ENCODE data around the gene GPR78.

The GPR78 gene

GRCh38 chr4:8541981-8542715 lies 38.0 kb upstream of the GPR78 start:
- Mint-ChIP-seq H3K4me1 (ENCODE audit: low read depth) (peaks cover 9% of the 10 kb centered on the region), H3K27ac (no peak overlapping the region), H3K27me3 (no peaks in the 10 kb centered on the region), H3K4me3 (no peak overlapping the region), H3K9me3 (no peaks in the 10 kb centered on the region), H3K36me3 (ENCODE audit: low read depth) (no peaks in the 10 kb centered on the region)
- DNase-seq: no peak

GRCh38 chr4:8542776-8543525 lies 37.2 kb upstream of the GPR78 start:
- H3K9me3 Mint-ChIP-seq: no peaks in the 10 kb centered on the region
- no peaks in the 10 kb centered on the region for H3K27me3 Mint-ChIP-seq
- peaks cover 9% of the 10 kb centered on the region for H3K4me1 Mint-ChIP-seq (ENCODE audit: low read depth)
- no peak overlapping the region for H3K4me3 Mint-ChIP-seq
- DNase-seq: no peak
- no peaks in the 10 kb centered on the region for H3K36me3 Mint-ChIP-seq (ENCODE audit: low read depth)
- H3K27ac Mint-ChIP-seq: no peak overlapping the region

GRCh38 chr4:8543623-8544022 lies 36.6 kb upstream of the GPR78 start:
- Mint-ChIP-seq H3K9me3 (no peaks in the 10 kb centered on the region), H3K27ac (no peak overlapping the region), H3K4me3 (no peak overlapping the region), H3K4me1 (ENCODE audit: low read depth) (peaks cover 9% of the 10 kb centered on the region), H3K36me3 (ENCODE audit: low read depth) (no peaks in the 10 kb centered on the region), H3K27me3 (no peaks in the 10 kb centered on the region)
- no peak for DNase-seq

- no peak for DNase-seq
- H3K27me3 Mint-ChIP-seq: no peaks in the 10 kb centered on the region
- H3K27ac Mint-ChIP-seq: no peak overlapping the region
- H3K36me3 Mint-ChIP-seq (ENCODE audit: low read depth): no peaks in the 10 kb centered on the region
- H3K4me3 Mint-ChIP-seq: no peak overlapping the region
- H3K9me3 Mint-ChIP-seq: no peaks in the 10 kb centered on the region
- peaks cover 9% of the 10 kb centered on the region for H3K4me1 Mint-ChIP-seq (ENCODE audit: low read depth)
Measured at GRCh38 chr4:8544282-8544681, 35.9 kb upstream of the GPR78 start.

- Mint-ChIP-seq H3K4me1 (ENCODE audit: low read depth) (peaks cover 5% of the 10 kb centered on the region), H3K36me3 (ENCODE audit: low read depth) (no peaks in the 10 kb centered on the region), H3K27ac (no peak overlapping the region), H3K27me3 (no peaks in the 10 kb centered on the region), H3K4me3 (no peak overlapping the region), H3K9me3 (no peaks in the 10 kb centered on the region)
- DNase-seq: no peak
Measured at GRCh38 chr4:8544741-8545438, 35.3 kb upstream of the GPR78 start.

GRCh38 chr4:8545439-8545765 lies 34.8 kb upstream of the GPR78 start:
- Mint-ChIP-seq H3K9me3 (no peaks in the 10 kb centered on the region), H3K36me3 (ENCODE audit: low read depth) (no peaks in the 10 kb centered on the region), H3K4me1 (ENCODE audit: low read depth) (no peaks in the 10 kb centered on the region), H3K27ac (no peak overlapping the region), H3K4me3 (no peak overlapping the region), H3K27me3 (no peaks in the 10 kb centered on the region)
- no peak for DNase-seq

GRCh38 chr4:8546766-8547107 lies 33.5 kb upstream of the GPR78 start:
- no peak for DNase-seq
- Mint-ChIP-seq H3K27me3 (no peaks in the 10 kb centered on the region), H3K4me3 (no peak overlapping the region), H3K4me1 (ENCODE audit: low read depth) (no peaks in the 10 kb centered on the region), H3K36me3 (ENCODE audit: low read depth) (no peaks in the 10 kb centered on the region), H3K27ac (no peak overlapping the region), H3K9me3 (no peaks in the 10 kb centered on the region)

- H3K36me3 Mint-ChIP-seq (ENCODE audit: low read depth): no peaks in the 10 kb centered on the region
- H3K27me3 Mint-ChIP-seq: no peaks in the 10 kb centered on the region
- no peaks in the 10 kb centered on the region for H3K4me1 Mint-ChIP-seq (ENCODE audit: low read depth)
- no peak overlapping the region for H3K4me3 Mint-ChIP-seq
- H3K9me3 Mint-ChIP-seq: no peaks in the 10 kb centered on the region
- H3K27ac Mint-ChIP-seq: no peak overlapping the region
- DNase-seq: no peak
Measured at GRCh38 chr4:8547108-8547911, 32.9 kb upstream of the GPR78 start.

GRCh38 chr4:8547912-8548730 lies 32.1 kb upstream of the GPR78 start:
- DNase-seq: no peak
- Mint-ChIP-seq H3K9me3 (no peaks in the 10 kb centered on the region), H3K27me3 (no peaks in the 10 kb centered on the region), H3K4me1 (ENCODE audit: low read depth) (no peaks in the 10 kb centered on the region), H3K36me3 (ENCODE audit: low read depth) (no peaks in the 10 kb centered on the region), H3K4me3 (no peak overlapping the region), H3K27ac (no peak overlapping the region)

GRCh38 chr4:8548731-8549351 lies 31.4 kb upstream of the GPR78 start:
- no peak overlapping the region for H3K4me3 Mint-ChIP-seq
- no peak overlapping the region for H3K27ac Mint-ChIP-seq

GRCh38 chr4:8549352-8549931 lies 30.8 kb upstream of the GPR78 start:
- no peaks in the 10 kb centered on the region for H3K27me3 Mint-ChIP-seq
- no peaks in the 10 kb centered on the region for H3K4me1 Mint-ChIP-seq (ENCODE audit: low read depth)
- no peaks in the 10 kb centered on the region for H3K9me3 Mint-ChIP-seq
- H3K36me3 Mint-ChIP-seq (ENCODE audit: low read depth): no peaks in the 10 kb centered on the region
- no peak overlapping the region for H3K4me3 Mint-ChIP-seq
- DNase-seq: no peak
- no peak overlapping the region for H3K27ac Mint-ChIP-seq

More at GRCh38 chr4:8548731-8549351, 31.4 kb upstream of the GPR78 start:
- no peaks in the 10 kb centered on the region for H3K27me3 Mint-ChIP-seq
- no peak for DNase-seq
- H3K36me3 Mint-ChIP-seq (ENCODE audit: low read depth): no peaks in the 10 kb centered on the region
- H3K4me1 Mint-ChIP-seq (ENCODE audit: low read depth): no peaks in the 10 kb centered on the region
- H3K9me3 Mint-ChIP-seq: no peaks in the 10 kb centered on the region

- DNase-seq: no peak
- Mint-ChIP-seq H3K36me3 (ENCODE audit: low read depth) (no peaks in the 10 kb centered on the region), H3K9me3 (no peaks in the 10 kb centered on the region), H3K4me3 (no peak overlapping the region), H3K27ac (no peak overlapping the region), H3K27me3 (no peaks in the 10 kb centered on the region), H3K4me1 (ENCODE audit: low read depth) (no peaks in the 10 kb centered on the region)
Measured at GRCh38 chr4:8550691-8551090, 29.5 kb upstream of the GPR78 start.

GRCh38 chr4:8552024-8552423 lies 28.2 kb upstream of the GPR78 start:
- H3K4me1 Mint-ChIP-seq (ENCODE audit: low read depth): no peaks in the 10 kb centered on the region
- H3K36me3 Mint-ChIP-seq (ENCODE audit: low read depth): no peaks in the 10 kb centered on the region
- H3K27ac Mint-ChIP-seq: no peak overlapping the region
- DNase-seq: no peak
- no peaks in the 10 kb centered on the region for H3K27me3 Mint-ChIP-seq
- no peak overlapping the region for H3K4me3 Mint-ChIP-seq
- no peaks in the 10 kb centered on the region for H3K9me3 Mint-ChIP-seq

Measured in activated T-cell treated with anti-CD3 and anti-CD28 coated beads, Interleukin-2, amount 50 U/mL, for 24 hours (primary cell).